GM10248 (cell line): ENCODE results near the gene GGT1.

Experiments used
- CTCF ChIA-PET: fragments of 300-600 bp; sonication (Branson Sonifier 250); formaldehyde crosslinking; extraction: SDS; loops from one replicate; lab custom pipeline; 2021; ENCODE audit warnings: antibody characterized with exemption; lab: Yijun Ruan, JAX
- POLR2A ChIA-PET: fragments of 350-650 bp; sonication (Branson Sonifier 250); formaldehyde crosslinking; extraction: SDS; loops from one replicate; lab custom pipeline; 2020; ENCODE audit warnings: antibody characterized with exemption; lab: Yijun Ruan, JAX
- DNase-seq: peaks from one replicate; pipeline ENCODE4 v3.0.0; 2012; ENCODE audit errors: extremely low spot score
- CTCF ChIP-seq: IDR thresholded peaks from 2 replicates; pipeline ENCODE4 v1.5.1; 2012; ENCODE audit warnings: mild to moderate bottlenecking, low read depth; ENCODE audit errors: extremely low read depth, missing control alignments, control extremely low read depth

GGT1 gene

DNA sequence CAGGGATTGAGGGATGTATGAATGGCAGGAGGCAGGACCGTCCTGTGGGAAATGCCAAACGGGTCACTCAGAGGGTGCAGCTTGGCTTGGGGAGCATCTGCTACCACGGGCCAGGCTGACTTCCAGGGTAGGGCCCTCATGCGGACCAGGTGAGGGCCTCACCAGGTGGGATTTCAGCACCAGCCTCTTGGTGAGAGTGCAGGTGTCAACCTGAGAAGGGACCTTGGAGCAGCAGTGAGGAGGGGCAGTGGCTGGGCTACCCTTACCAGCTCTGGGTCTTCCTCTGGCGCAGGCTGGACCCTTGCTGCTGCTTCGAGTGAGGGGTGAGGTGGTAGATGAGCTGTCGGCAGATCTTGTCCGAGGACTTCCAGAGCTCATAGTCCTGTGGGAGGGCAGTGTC, 15.0 kb upstream of the GGT1 start:
- POLR2A ChIA-PET, result interaction anchor here (1.0 kb wide), 1 partner anchor 33 kb away, joined by 3 read pairs; the partner anchor contains the start of gene GUCD1
- no peak for TF ChIP-seq CTCF
- DNase-seq, result no peak
- CTCF ChIA-PET, result interaction anchor here (0.9 kb wide), 1 partner anchor 15 kb away, joined by 3 read pairs; no protein-coding TSS in a partner anchor

GRCh38 chr22:24588381-24588756, 14.6 kb upstream of the GGT1 start:
- CTCF ChIA-PET, result interaction anchor here (0.9 kb wide), 1 partner anchor 16 kb away, joined by 3 read pairs; no protein-coding TSS in a partner anchor
- no peak for TF ChIP-seq CTCF
- POLR2A ChIA-PET, result interaction anchor here (1.0 kb wide), 1 partner anchor 33 kb away, joined by 3 read pairs; the partner anchor contains the start of gene GUCD1
- DNase-seq, result no peak

DNA sequence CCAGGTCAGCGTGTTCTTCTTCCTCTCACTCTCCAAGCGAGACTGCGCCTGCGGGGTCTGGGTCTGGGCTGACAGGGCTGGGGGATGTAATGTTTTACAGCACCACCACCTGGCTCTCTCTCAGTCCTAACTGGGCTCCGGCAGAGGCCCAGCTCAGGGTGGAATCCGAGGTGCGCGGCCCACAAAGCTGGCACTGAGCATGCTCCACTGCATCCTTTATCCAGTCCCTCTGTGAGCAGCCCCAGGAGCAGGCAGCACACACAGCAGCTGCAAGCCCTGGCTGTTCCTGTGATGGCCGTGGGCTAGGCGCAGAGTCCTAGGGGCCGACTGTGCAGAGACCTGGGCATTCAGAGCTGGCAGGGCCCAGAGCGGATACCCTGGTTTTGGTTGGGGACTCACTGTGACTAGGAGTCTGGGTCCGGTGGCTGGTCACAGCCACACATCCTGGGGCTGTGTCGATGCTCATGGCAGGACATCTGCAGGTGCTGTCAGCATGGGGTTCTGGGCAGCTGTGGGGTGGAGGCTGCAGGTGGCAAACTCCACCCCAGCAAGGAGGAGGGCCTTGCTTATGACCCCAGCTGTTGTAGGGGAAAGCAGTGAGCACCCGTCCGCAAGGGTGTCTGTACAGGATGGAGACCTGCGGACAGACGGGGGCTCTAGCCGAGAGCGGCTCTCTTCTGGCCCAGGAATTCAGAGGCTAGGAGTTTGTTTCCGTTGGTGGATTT, 14.1 kb upstream of the GGT1 start:
- no peak for TF ChIP-seq CTCF
- ChIA-PET CTCF (interaction anchor here (0.9 kb wide), 1 partner anchor 16 kb away, joined by 3 read pairs; no protein-coding TSS in a partner anchor), POLR2A (no interaction called here)
- no peak for DNase-seq

- ChIA-PET POLR2A (no interaction called here), CTCF (no interaction called here)
- DNase-seq, result no peak
- no peak for TF ChIP-seq CTCF
Observed at GRCh38 chr22:24589518-24590030, 13.4 kb upstream of the GGT1 start.

- TF ChIP-seq CTCF, result no peak
- CTCF ChIA-PET, result no interaction called here
Observed at GRCh38 chr22:24590596-24591173, 12.3 kb upstream of the GGT1 start.

DNA sequence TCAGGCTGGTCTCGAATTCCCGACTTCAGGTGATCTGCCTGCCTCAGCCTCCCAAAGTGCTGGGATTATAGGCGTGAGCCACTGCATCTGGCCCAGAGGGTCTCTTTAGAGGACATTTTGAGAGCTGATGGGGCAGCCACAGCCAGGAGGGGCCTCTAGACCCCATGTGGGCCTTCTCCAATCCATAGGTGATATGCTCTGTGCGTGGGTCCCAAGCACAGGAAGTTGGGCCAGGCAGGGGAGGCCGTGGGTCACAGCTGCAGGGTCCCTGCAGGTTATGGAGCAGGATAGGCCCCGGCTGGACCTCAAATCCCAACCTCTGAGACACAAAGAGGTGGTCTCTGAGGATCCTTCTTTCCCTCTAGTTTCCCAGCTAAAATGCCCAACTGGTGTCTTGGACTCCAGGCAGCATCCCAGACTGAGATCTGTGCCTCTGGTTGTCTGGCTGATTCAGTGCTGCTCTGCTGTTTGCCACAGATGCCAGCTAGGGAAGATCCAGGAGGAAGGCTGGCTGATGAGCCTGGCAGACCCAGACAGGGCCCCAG, 11.6 kb upstream of the GGT1 start:
- ChIA-PET POLR2A (no interaction called here), CTCF (no interaction called here)
- no peak for DNase-seq
- no peak for TF ChIP-seq CTCF

More at GRCh38 chr22:24590596-24591173, 12.3 kb upstream of the GGT1 start:
- no peak for DNase-seq
- POLR2A ChIA-PET, result no interaction called here
